ENCODE measurements around the gene NAT10.

Gene NAT10

GRCh38 chr11:34111722-34112270 is 6.4 kb downstream of the NAT10 start:
- no peak for DNase-seq

GRCh38 chr11:34114014-34114413 is 8.6 kb downstream of the NAT10 start:
- no peak for DNase-seq

- no peak for DNase-seq
Observed at GRCh38 chr11:34114471-34114870, 9.0 kb downstream of the NAT10 start.

- no peak for DNase-seq
Observed at GRCh38 chr11:34120651-34121050, 15.2 kb downstream of the NAT10 start.

- DNase-seq: no peak
Observed at GRCh38 chr11:34124885-34125668, 19.6 kb downstream of the NAT10 start.

GRCh38 chr11:34126959-34127848 is 21.8 kb downstream of the NAT10 start:
- DNase-seq: no peak

GRCh38 chr11:34128824-34129223 is 23.4 kb downstream of the NAT10 start:
- DNase-seq: no peak

- DNase-seq: no peak
Observed at GRCh38 chr11:34132261-34132965, 27.0 kb downstream of the NAT10 start.

GRCh38 chr11:34134765-34135164 is 29.3 kb downstream of the NAT10 start:
- DNase-seq: no peak

GRCh38 chr11:34135439-34135838 is 30.0 kb downstream of the NAT10 start:
- no peak for DNase-seq

GRCh38 chr11:34136420-34136819 is 31.0 kb downstream of the NAT10 start:
- no peak for DNase-seq

GRCh38 chr11:34139346-34139745 is 33.9 kb downstream of the NAT10 start:
- no peak for DNase-seq

GRCh38 chr11:34140149-34140548 is 34.7 kb downstream of the NAT10 start:
- no peak for DNase-seq

- DNase-seq: no peak
Observed at GRCh38 chr11:34143048-34143447, 37.6 kb downstream of the NAT10 start.

- DNase-seq: no peak
Observed at GRCh38 chr11:34145073-34145472, 39.6 kb downstream of the NAT10 start.

- no peak for DNase-seq
Observed at GRCh38 chr11:34145847-34146381, 40.5 kb downstream of the NAT10 start.

- DNase-seq: no peak
Observed at GRCh38 chr11:34146411-34146810, 41.0 kb downstream of the NAT10 start.

GRCh38 chr11:34146866-34147265 is 41.4 kb downstream of the NAT10 start:
- no peak for DNase-seq

- DNase-seq: no peak
Observed at GRCh38 chr11:34147581-34147980, 42.2 kb downstream of the NAT10 start.

GRCh38 chr11:34148504-34149165 is 43.2 kb downstream of the NAT10 start:
- no peak for DNase-seq

GRCh38 chr11:34149274-34149673 is 43.8 kb downstream of the NAT10 start:
- DNase-seq: no peak

GRCh38 chr11:34149786-34150185 is 44.4 kb downstream of the NAT10 start:
- no peak for DNase-seq
